AG09319 (cell line): ENCODE results near the gene ITGB3BP.
"Not testable (repeated sequence)": the region's sequence is repeated elsewhere in the genome, so short reads cannot be mapped to it uniquely, and the experiment has no call there.

Experiments
- DNase-seq: peaks from one replicate; pipeline ENCODE4 v3.0.0-alpha.2; 2010; ENCODE audit warnings: low read depth; ENCODE audit errors: extremely low read depth
- TF ChIP-seq, protein P1 (sequence below): IDR thresholded peaks from 2 replicates; pipeline ENCODE4 v1.5.1; 2011; ENCODE audit warnings: low read depth, mild to moderate bottlenecking, inconsistent platforms, low read length, moderate library complexity

Gene ITGB3BP

DNA sequence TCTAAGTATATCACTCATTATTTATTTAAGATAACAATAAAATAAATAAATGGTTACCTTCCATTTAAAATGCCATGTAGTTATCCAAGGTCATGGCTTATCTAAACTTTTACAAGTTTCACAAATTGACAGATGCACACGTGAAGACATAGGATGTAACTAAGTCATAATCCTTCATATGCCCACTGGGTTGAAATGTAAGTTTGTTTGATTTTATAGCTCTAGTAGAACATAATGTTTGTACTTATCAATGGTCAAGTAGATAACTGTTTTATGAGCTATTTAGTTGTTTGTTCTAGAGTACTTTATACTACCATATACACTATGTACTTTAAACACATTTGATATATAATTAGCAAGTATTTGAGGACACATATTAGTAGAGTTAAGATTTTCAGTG lies 43.0 kb downstream of the ITGB3BP start:
- DNase-seq, result no peak
- TF ChIP-seq, protein P1, sequence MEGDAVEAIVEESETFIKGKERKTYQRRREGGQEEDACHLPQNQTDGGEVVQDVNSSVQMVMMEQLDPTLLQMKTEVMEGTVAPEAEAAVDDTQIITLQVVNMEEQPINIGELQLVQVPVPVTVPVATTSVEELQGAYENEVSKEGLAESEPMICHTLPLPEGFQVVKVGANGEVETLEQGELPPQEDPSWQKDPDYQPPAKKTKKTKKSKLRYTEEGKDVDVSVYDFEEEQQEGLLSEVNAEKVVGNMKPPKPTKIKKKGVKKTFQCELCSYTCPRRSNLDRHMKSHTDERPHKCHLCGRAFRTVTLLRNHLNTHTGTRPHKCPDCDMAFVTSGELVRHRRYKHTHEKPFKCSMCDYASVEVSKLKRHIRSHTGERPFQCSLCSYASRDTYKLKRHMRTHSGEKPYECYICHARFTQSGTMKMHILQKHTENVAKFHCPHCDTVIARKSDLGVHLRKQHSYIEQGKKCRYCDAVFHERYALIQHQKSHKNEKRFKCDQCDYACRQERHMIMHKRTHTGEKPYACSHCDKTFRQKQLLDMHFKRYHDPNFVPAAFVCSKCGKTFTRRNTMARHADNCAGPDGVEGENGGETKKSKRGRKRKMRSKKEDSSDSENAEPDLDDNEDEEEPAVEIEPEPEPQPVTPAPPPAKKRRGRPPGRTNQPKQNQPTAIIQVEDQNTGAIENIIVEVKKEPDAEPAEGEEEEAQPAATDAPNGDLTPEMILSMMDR, result no peak

DNA sequence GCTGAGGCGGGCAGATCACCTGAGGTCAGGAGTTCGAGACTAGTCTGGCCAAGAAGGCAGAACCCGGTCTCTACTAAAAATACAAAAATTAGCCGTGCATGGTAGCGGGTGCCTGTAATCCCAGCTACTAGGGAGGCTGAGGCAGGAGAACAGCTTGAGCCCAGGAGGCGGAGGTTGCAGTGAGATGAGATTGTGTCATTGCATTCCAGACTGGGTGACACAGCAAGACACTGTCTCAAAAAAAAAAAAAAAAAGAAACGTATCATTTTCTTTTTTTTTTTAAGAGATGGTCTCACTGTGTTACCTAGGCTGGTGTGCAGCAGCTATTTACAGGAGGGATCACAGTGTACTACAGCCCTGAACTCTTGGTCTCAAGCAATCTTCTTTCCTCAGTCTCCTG lies 47.3 kb downstream of the ITGB3BP start:
- TF ChIP-seq, protein P1, result no peak
- no peak for DNase-seq

DNA sequence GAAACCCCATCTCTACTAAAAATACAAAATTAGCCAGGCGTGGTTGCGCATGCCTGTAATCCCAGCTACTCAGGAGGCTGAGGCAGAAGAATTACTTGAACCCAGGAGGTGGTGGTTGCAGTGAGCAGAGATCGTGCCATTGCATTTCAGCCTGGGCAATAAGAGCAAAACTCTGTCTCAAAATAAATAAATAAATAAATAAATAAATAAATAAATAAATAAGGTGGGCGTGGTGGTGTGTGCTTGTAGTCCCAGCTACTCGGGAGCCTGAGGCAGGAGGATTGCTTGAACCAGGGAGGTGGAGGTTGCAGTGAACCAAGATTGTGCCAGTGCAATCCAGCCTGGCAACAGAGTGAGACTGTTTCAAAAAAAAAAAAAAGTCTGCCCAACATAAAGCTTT lies 54.3 kb downstream of the ITGB3BP start:
- DNase-seq, result not testable (repeated sequence)

DNA sequence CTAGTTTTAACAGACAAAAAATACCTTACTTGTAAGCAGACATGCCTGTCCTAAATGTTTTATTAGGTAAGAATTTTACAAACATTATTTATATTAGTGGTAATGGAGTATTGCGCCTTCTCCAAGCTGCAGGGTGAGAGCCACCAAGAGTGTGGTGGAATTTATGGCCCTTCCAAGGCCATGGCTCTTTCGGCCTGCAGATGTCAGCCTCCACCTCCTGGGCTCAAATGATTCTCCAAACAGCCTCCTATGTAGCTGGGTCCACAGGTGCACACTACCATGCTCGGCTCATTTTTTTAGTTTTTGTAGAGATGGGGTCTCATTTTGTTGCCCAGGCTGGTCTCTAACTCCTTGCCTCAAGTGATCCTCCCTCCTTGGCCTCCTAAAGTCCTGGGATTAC lies 56.3 kb downstream of the ITGB3BP start:
- DNase-seq, result no peak

DNA sequence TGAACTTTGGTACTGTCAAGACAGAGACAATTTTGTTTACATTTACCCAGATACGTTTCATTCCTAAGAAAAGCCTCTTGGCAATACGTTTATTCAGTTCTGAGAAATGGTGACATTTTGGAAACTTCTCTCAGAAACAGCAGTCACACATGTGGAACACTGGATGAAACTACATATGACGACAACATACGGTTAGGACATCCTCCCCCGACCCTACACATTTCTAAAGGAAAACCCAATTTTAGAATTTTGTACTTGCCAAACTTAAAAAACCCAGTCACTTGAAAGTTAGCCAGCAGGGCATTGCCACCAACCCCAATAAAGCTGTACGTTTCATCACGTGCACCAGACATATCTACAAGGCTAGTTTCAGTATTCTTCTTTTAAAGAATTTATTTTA lies 56.8 kb downstream of the ITGB3BP start:
- no peak for DNase-seq
- TF ChIP-seq, protein P1, result no peak

More for the DNA sequence above, 56.3 kb downstream of the ITGB3BP start:
- TF ChIP-seq, protein P1, result no peak

DNA sequence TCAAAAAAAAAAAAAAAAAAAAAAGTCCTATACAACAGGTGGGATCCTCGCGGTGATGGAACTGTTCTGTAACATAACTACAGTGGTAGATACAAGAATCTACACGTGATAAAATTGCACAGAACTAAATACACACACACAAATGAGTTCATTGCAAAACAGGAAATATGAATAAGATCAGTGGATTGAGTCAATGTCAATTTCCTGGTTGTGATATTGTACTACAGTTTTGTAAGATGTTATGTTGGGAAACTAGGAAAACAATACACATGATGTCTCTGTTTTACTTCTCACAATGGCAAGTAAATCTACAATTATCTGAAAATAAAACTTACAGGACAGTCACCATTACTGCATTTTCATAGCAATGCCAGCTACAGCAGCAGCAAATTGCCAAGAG lies 59.8 kb downstream of the ITGB3BP start:
- no peak for DNase-seq
- TF ChIP-seq, protein P1, result no peak

DNA sequence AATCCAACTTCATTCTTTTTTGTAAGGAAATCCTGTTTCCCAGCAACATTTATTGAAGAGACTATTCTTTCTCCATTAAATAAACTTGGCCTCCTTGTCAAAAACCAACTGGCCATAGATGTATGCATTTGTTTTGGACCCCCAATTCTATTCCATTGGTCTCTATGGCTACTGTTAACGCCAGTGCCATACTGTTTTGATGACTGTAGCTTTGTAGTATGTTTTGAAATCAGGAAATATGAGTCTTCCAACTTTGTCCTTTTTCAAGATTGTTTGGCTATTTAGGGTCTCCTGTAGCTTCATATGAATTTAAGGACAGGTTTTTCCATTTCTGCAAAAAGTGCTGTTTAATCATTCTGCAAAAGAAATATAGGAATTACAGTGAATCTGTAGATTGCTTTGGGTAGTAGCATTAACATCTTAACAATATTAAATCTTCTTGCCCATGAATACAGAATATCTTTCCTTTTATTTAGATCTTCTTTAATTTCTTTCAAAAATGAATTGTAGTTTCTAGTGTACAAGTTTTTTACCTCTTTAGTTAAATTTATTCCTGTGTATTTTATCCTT lies 61.3 kb downstream of the ITGB3BP start:
- no peak for DNase-seq
- TF ChIP-seq, protein P1, result no peak

DNA sequence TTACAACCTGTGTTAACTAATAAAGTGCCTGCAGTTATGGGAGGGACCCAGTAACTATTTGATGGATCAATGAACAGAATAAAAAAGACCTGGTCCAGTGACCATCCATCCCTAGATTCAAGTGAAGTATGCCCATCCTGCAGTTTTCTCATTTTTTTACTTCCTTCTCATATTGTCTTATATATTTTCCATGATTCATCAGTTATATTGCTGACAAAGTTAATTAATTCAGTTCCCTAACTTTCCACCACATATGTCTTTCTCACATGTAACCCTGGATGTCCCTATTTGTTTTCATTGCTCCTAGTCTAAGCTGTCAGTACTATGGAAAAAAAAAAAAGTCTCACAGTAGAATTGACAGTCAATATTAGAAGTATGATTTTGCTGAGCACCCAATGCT lies 64.3 kb downstream of the ITGB3BP start:
- no peak for DNase-seq

More for the DNA sequence above, 64.3 kb downstream of the ITGB3BP start:
- TF ChIP-seq, protein P1, result no peak
